ENCODE measurements around the gene ANKRD55.

GRCh38 chr5:56108246-56108645 is 124.9 kb downstream of the ANKRD55 start:
- TF ChIP-seq, protein P1, sequence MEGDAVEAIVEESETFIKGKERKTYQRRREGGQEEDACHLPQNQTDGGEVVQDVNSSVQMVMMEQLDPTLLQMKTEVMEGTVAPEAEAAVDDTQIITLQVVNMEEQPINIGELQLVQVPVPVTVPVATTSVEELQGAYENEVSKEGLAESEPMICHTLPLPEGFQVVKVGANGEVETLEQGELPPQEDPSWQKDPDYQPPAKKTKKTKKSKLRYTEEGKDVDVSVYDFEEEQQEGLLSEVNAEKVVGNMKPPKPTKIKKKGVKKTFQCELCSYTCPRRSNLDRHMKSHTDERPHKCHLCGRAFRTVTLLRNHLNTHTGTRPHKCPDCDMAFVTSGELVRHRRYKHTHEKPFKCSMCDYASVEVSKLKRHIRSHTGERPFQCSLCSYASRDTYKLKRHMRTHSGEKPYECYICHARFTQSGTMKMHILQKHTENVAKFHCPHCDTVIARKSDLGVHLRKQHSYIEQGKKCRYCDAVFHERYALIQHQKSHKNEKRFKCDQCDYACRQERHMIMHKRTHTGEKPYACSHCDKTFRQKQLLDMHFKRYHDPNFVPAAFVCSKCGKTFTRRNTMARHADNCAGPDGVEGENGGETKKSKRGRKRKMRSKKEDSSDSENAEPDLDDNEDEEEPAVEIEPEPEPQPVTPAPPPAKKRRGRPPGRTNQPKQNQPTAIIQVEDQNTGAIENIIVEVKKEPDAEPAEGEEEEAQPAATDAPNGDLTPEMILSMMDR (conservative IDR thresholded peaks at IDR 0.05; ENCODE audit: low read length) = no peak
- no peak for TF ChIP-seq EZH2phosphoT487 (IDR thresholded peaks at IDR 0.05; ENCODE audit: borderline replicate concordance, low read depth, low read length)
